ENCODE data around the gene LRPAP1. TPM values are rescaled to one million over a fixed set of nuclear protein-coding genes. Genes with fewer than 3 reads are reported as not detected.

LRPAP1 gene
- total RNA-seq, 3 donors from 2014 or later: 104 to 204 (median 111) TPM

- no peak overlapping the region for H3K4me3 ChIP-seq
- no peaks in the 10 kb centered on the region for H3K36me3 ChIP-seq
- no peak for DNase-seq (ENCODE audit: low spot score in 2 of 2)
- intact Hi-C loops (cut with DNase I; ENCODE audit: low total_unique reads): no loop called here
- no peaks in the 10 kb centered on the region for H3K4me1 ChIP-seq
- no peaks in the 10 kb centered on the region for H3K9me3 ChIP-seq
- H3K27ac ChIP-seq: no peak overlapping the region
- TF ChIP-seq POLR2A (IDR thresholded peaks at IDR 0.05) (no peak), POLR2AphosphoS5 (IDR thresholded peaks at IDR 0.05) (no peak)
- TF ChIP-seq, protein P1, sequence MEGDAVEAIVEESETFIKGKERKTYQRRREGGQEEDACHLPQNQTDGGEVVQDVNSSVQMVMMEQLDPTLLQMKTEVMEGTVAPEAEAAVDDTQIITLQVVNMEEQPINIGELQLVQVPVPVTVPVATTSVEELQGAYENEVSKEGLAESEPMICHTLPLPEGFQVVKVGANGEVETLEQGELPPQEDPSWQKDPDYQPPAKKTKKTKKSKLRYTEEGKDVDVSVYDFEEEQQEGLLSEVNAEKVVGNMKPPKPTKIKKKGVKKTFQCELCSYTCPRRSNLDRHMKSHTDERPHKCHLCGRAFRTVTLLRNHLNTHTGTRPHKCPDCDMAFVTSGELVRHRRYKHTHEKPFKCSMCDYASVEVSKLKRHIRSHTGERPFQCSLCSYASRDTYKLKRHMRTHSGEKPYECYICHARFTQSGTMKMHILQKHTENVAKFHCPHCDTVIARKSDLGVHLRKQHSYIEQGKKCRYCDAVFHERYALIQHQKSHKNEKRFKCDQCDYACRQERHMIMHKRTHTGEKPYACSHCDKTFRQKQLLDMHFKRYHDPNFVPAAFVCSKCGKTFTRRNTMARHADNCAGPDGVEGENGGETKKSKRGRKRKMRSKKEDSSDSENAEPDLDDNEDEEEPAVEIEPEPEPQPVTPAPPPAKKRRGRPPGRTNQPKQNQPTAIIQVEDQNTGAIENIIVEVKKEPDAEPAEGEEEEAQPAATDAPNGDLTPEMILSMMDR (IDR thresholded peaks at IDR 0.05): no peak
- peaks cover 0 to 11% of the 10 kb centered on the region in 2 donors for H3K27me3 ChIP-seq
These were observed 34.5 kb downstream of the LRPAP1 start for GRCh38 chr4:3497523-3498389.

DNA sequence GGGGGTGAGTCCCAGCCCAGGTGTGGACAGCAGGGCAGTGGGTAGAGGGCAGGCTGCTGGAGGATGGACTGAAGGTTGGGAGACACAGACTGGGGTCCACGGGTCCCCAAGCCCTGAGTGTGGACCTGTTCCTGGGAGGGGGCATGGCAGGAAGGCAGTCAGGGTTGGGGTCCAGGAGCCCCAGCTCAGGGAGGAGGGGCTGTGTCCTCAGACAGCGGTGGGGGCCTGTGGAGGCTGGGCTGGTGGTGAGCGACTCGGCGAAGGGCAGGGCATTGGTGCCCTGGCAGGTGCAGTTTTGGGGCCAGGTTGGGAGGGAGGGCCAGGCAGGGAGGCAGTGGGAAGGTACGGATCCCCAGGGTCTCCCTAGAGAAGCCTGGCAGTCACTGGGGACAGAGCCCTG is 35.1 kb downstream of the LRPAP1 start:
- no peak for TF ChIP-seq POLR2A (IDR thresholded peaks at IDR 0.05)
- TF ChIP-seq POLR2AphosphoS5 (IDR thresholded peaks at IDR 0.05): no peak
- TF ChIP-seq, protein P1 (IDR thresholded peaks at IDR 0.05): no peak
- H3K36me3 ChIP-seq: no peaks in the 10 kb centered on the region
- H3K9me3 ChIP-seq: no peaks in the 10 kb centered on the region
- peaks cover 0 to 17% of the 10 kb centered on the region in 2 donors for H3K27me3 ChIP-seq
- intact Hi-C loops (cut with DNase I; ENCODE audit: low total_unique reads): no loop called here
- no peak for DNase-seq (ENCODE audit: low spot score in 2 of 2)
- no peak overlapping the region for H3K4me3 ChIP-seq
- H3K4me1 ChIP-seq: no peaks in the 10 kb centered on the region
- no peak overlapping the region for H3K27ac ChIP-seq

DNA sequence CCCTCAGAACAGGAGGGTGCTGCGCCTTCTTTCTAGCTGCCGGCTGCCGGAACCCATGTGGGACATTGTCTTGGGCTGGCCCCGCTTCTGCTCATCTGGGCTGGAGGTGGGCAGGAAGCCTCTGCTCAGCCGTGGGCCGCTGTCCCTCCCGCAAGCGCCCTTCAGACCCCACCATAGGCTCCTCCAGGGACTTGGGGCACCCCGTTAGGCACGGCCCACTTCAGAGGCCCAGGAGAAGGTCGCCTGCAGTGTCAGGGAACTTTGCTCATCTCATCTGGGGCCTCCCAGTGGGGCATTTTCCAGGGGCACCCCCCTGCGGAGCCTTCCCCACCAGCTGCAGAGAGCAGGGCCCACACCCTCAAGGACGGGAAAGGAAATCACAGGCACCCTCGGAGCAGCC is 36.2 kb downstream of the LRPAP1 start:
- Histone ChIP-seq H3K27me3 (peaks cover 0 to 24% of the 10 kb centered on the region in 2 donors), H3K4me1 (no peaks in the 10 kb centered on the region), H3K4me3 (no peak overlapping the region), H3K27ac (no peak overlapping the region), H3K36me3 (no peaks in the 10 kb centered on the region), H3K9me3 (no peaks in the 10 kb centered on the region)
- TF ChIP-seq POLR2A (IDR thresholded peaks at IDR 0.05): no peak
- TF ChIP-seq, protein P1 (IDR thresholded peaks at IDR 0.05): no peak
- no peak for TF ChIP-seq POLR2AphosphoS5 (IDR thresholded peaks at IDR 0.05)
- intact Hi-C loops (cut with DNase I; ENCODE audit: low total_unique reads): no loop called here
- no peak for DNase-seq (ENCODE audit: low spot score in 2 of 2)

DNA sequence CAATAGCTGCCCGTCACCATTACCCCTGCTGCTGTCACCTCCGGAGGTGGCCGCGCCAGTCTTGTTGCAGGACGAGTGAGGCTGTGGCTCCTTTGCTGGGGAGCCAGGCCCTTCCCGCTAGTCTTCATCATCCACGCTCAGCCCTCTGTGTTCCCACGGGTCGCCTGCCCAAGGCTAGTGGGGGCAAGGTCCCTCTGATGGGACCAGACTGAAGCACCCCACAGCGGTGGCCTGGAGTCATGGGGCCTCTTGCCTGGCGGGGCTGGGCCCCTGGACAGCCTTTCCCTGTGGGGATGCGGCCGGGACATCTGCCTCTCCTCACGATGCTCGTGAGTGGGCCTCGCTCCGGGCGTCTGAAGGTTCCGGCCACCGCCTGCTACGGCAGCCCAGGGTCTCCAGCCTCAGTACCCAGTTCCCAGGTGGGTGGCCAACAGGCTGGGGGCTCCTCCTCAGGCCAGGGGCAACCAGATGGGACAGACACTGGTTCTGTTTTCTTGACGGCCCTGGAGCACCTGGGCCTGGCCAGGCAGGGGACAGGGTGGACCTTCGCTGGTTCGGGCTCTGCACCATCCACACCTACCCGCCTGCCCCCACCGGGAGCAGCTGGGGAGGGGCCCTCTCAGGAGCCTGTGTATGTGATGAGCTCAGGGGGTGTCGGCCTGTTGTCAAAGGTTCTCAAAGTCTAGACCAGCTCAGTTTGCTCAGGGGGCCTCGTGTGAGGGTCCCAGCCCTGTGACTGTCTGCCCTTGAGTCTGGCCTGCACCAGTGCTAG is 36.8 kb downstream of the LRPAP1 start:
- Histone ChIP-seq H3K4me1 (no peaks in the 10 kb centered on the region), H3K27me3 (peaks cover 0 to 24% of the 10 kb centered on the region in 2 donors), H3K36me3 (no peaks in the 10 kb centered on the region), H3K4me3 (no peak overlapping the region), H3K9me3 (no peaks in the 10 kb centered on the region), H3K27ac (no peak overlapping the region)
- TF ChIP-seq POLR2AphosphoS5 (IDR thresholded peaks at IDR 0.05) (no peak), POLR2A (IDR thresholded peaks at IDR 0.05) (no peak)
- TF ChIP-seq, protein P1 (IDR thresholded peaks at IDR 0.05): no peak
- intact Hi-C loops (cut with DNase I; ENCODE audit: low total_unique reads): no loop called here
- DNase-seq (ENCODE audit: low spot score in 2 of 2): no peak

GRCh38 chr4:3494462-3494871 is 37.8 kb downstream of the LRPAP1 start:
- no peak overlapping the region for H3K27ac ChIP-seq
- intact Hi-C loops (cut with DNase I; ENCODE audit: low total_unique reads): no loop called here
- no peaks in the 10 kb centered on the region for H3K9me3 ChIP-seq
- TF ChIP-seq, protein P1 (IDR thresholded peaks at IDR 0.05): no peak
- TF ChIP-seq POLR2AphosphoS5 (IDR thresholded peaks at IDR 0.05): no peak
- TF ChIP-seq POLR2A (IDR thresholded peaks at IDR 0.05): no peak
- no peak overlapping the region for H3K4me3 ChIP-seq
- no peak for DNase-seq (ENCODE audit: low spot score in 2 of 2)
- no peaks in the 10 kb centered on the region for H3K4me1 ChIP-seq
- peaks cover 0 to 24% of the 10 kb centered on the region in 2 donors for H3K27me3 ChIP-seq
- no peaks in the 10 kb centered on the region for H3K36me3 ChIP-seq
